ENCODE data around the gene BUD31. TPM values are rescaled to one million over a fixed set of nuclear protein-coding genes. Genes with fewer than 3 reads are reported as not detected.
"Not testable (repeated sequence)": the region's sequence is repeated elsewhere in the genome, so short reads cannot be mapped to it uniquely, and the experiment has no call there.

BUD31 gene
- total RNA-seq, 1 experiment from 2014 or later: 109 TPM

GRCh38 chr7:99374111-99375064 lies 34.4 kb upstream of the BUD31 start, which contains the start of gene ARPC1B:
TSS of gene ARPC1B (plus strand) at chr7:99374730. CDS start at chr7:99385715, 10,985 bp downstream.
- Histone ChIP-seq H3K9me3 (replicated peaks) (no peaks in the 10 kb centered on the region), H3K27ac (no peak within 1 kb of the TSS; the same call in 1 of the 2 replicates), H3K4me3 (peak within 1 kb of the TSS; percentile 79), H3K4me1 (replicated peaks) (peaks cover 19% of the 10 kb centered on the region), H3K36me3 (peaks cover 31% of the 10 kb centered on the region), H3K27me3 (replicated peaks) (no peaks in the 10 kb centered on the region)
- peak; percentile 48 to 79 for DNase-seq (ENCODE audit: low read depth in 1 of 2, low spot score in 2 of 2)

GRCh38 chr7:99375070-99375807 lies 33.5 kb upstream of the BUD31 start:
- H3K9me3 ChIP-seq (replicated peaks): no peaks in the 10 kb centered on the region
- DNase-seq (ENCODE audit: low read depth in 1 of 2, low spot score in 2 of 2): peak; percentile 73 to 77
- H3K27ac ChIP-seq: no peak overlapping the region; the same call in 1 of the 2 replicates
- H3K4me3 ChIP-seq: peak overlapping the region; percentile 79
- H3K4me1 ChIP-seq (replicated peaks): peaks cover 27% of the 10 kb centered on the region
- H3K36me3 ChIP-seq: peaks cover 38% of the 10 kb centered on the region
- H3K27me3 ChIP-seq (replicated peaks): no peaks in the 10 kb centered on the region

- Histone ChIP-seq H3K4me3 (no peak overlapping the region), H3K9me3 (replicated peaks) (no peaks in the 10 kb centered on the region)
Observed at GRCh38 chr7:99379043-99379577, 29.7 kb upstream of the BUD31 start.

GRCh38 chr7:99379693-99380031 lies 29.1 kb upstream of the BUD31 start:
- not testable (repeated sequence) for H3K27ac ChIP-seq; DNase-seq (ENCODE audit: low read depth in 1 of 2, low spot score in 2 of 2); H3K4me3 ChIP-seq; H3K27me3 ChIP-seq (replicated peaks); H3K9me3 ChIP-seq (replicated peaks)
- Histone ChIP-seq H3K4me1 (replicated peaks) (peaks cover 29% of the 10 kb centered on the region), H3K36me3 (peaks cover 56% of the 10 kb centered on the region)

More at GRCh38 chr7:99379043-99379577, 29.7 kb upstream of the BUD31 start:
- Histone ChIP-seq H3K27me3 (replicated peaks) (no peaks in the 10 kb centered on the region), H3K36me3 (peaks cover 57% of the 10 kb centered on the region), H3K4me1 (replicated peaks) (peaks cover 32% of the 10 kb centered on the region), H3K27ac (no peak overlapping the region)
- DNase-seq (ENCODE audit: low read depth in 1 of 2, low spot score in 2 of 2): peak; percentile 39 to 65

- no peaks in the 10 kb centered on the region for H3K9me3 ChIP-seq (replicated peaks)
- peaks cover 29% of the 10 kb centered on the region for H3K4me1 ChIP-seq (replicated peaks)
- H3K4me3 ChIP-seq: no peak overlapping the region
- no peak overlapping the region for H3K27ac ChIP-seq
- DNase-seq (ENCODE audit: low read depth in 1 of 2, low spot score in 2 of 2): no peak
- peaks cover 58% of the 10 kb centered on the region for H3K36me3 ChIP-seq
- H3K27me3 ChIP-seq (replicated peaks): no peaks in the 10 kb centered on the region
Observed at GRCh38 chr7:99380032-99380822, 28.5 kb upstream of the BUD31 start.

- no peaks in the 10 kb centered on the region for H3K9me3 ChIP-seq (replicated peaks)
- H3K4me1 ChIP-seq (replicated peaks): peaks cover 24% of the 10 kb centered on the region
- H3K27me3 ChIP-seq (replicated peaks): no peaks in the 10 kb centered on the region
- H3K4me3 ChIP-seq: no peak overlapping the region
- no peak for DNase-seq (ENCODE audit: low read depth in 1 of 2, low spot score in 2 of 2)
- peaks cover 59% of the 10 kb centered on the region for H3K36me3 ChIP-seq
- no peak overlapping the region for H3K27ac ChIP-seq
Observed at GRCh38 chr7:99380823-99381663, 27.7 kb upstream of the BUD31 start.

GRCh38 chr7:99381664-99382075 lies 27.1 kb upstream of the BUD31 start:
- Histone ChIP-seq H3K9me3 (replicated peaks) (no peaks in the 10 kb centered on the region), H3K4me1 (replicated peaks) (peaks cover 24% of the 10 kb centered on the region), H3K36me3 (peaks cover 60% of the 10 kb centered on the region), H3K27ac (no peak overlapping the region), H3K27me3 (replicated peaks) (no peaks in the 10 kb centered on the region), H3K4me3 (no peak overlapping the region)
- DNase-seq (ENCODE audit: low read depth in 1 of 2, low spot score in 2 of 2): no peak

GRCh38 chr7:99383203-99383602 lies 25.6 kb upstream of the BUD31 start:
- no peaks in the 10 kb centered on the region for H3K27me3 ChIP-seq (replicated peaks)

GRCh38 chr7:99383791-99384370 lies 24.9 kb upstream of the BUD31 start:
- Histone ChIP-seq H3K27me3 (replicated peaks) (no peaks in the 10 kb centered on the region), H3K9me3 (replicated peaks) (no peaks in the 10 kb centered on the region), H3K27ac (no peak overlapping the region), H3K4me1 (replicated peaks) (peaks cover 23% of the 10 kb centered on the region), H3K4me3 (no peak overlapping the region), H3K36me3 (peaks cover 65% of the 10 kb centered on the region)
- DNase-seq (ENCODE audit: low read depth in 1 of 2, low spot score in 2 of 2): no peak

More at GRCh38 chr7:99383203-99383602, 25.6 kb upstream of the BUD31 start:
- Histone ChIP-seq H3K4me3 (no peak overlapping the region), H3K4me1 (replicated peaks) (peaks cover 24% of the 10 kb centered on the region), H3K36me3 (peaks cover 65% of the 10 kb centered on the region), H3K9me3 (replicated peaks) (no peaks in the 10 kb centered on the region), H3K27ac (no peak overlapping the region)
- DNase-seq (ENCODE audit: low read depth in 1 of 2, low spot score in 2 of 2): no peak

GRCh38 chr7:99384523-99384922 lies 24.2 kb upstream of the BUD31 start:
- no peak overlapping the region for H3K4me3 ChIP-seq
- no peak for DNase-seq (ENCODE audit: low read depth in 1 of 2, low spot score in 2 of 2)
- no peak overlapping the region for H3K27ac ChIP-seq
- H3K4me1 ChIP-seq (replicated peaks): peaks cover 16% of the 10 kb centered on the region
- H3K9me3 ChIP-seq (replicated peaks): no peaks in the 10 kb centered on the region
- peaks cover 65% of the 10 kb centered on the region for H3K36me3 ChIP-seq
- no peaks in the 10 kb centered on the region for H3K27me3 ChIP-seq (replicated peaks)

- Histone ChIP-seq H3K27ac (no peak overlapping the region), H3K4me1 (replicated peaks) (peaks cover 6% of the 10 kb centered on the region), H3K4me3 (no peak overlapping the region), H3K9me3 (replicated peaks) (no peaks in the 10 kb centered on the region), H3K27me3 (replicated peaks) (no peaks in the 10 kb centered on the region), H3K36me3 (peaks cover 68% of the 10 kb centered on the region)
- no peak for DNase-seq (ENCODE audit: low read depth in 1 of 2, low spot score in 2 of 2)
Observed at GRCh38 chr7:99385564-99385963, 23.2 kb upstream of the BUD31 start.

GRCh38 chr7:99386584-99387238 lies 22.1 kb upstream of the BUD31 start:
- DNase-seq (ENCODE audit: low read depth in 1 of 2, low spot score in 2 of 2): no peak
- Histone ChIP-seq H3K4me1 (replicated peaks) (no peaks in the 10 kb centered on the region), H3K27ac (no peak overlapping the region), H3K27me3 (replicated peaks) (no peaks in the 10 kb centered on the region), H3K4me3 (no peak overlapping the region), H3K36me3 (peaks cover 69% of the 10 kb centered on the region), H3K9me3 (replicated peaks) (no peaks in the 10 kb centered on the region)

All from SJSA1 (cell line).